G401.6 (cell line): ENCODE data around the gene SSR4.

Source experiments
- FAIRE-seq: peaks from 2 replicates; lab custom pipeline; 2012; peaks lifted over from hg19 to GRCh38; lab: Jason Lieb, UNC

The SSR4 gene

GRCh38 chrX:153830640-153831428 lies 36.4 kb downstream of the SSR4 start:
- no peak for FAIRE-seq

GRCh38 chrX:153831429-153832150 lies 37.1 kb downstream of the SSR4 start:
- FAIRE-seq: no peak

GRCh38 chrX:153832728-153833127 lies 38.3 kb downstream of the SSR4 start:
- no peak for FAIRE-seq

- FAIRE-seq: no peak
These were observed 42.5 kb downstream of the SSR4 start for GRCh38 chrX:153836921-153837320.

GRCh38 chrX:153844509-153845082 lies 50.1 kb downstream of the SSR4 start:
- FAIRE-seq: no peak

GRCh38 chrX:153845195-153845594 lies 50.7 kb downstream of the SSR4 start:
- FAIRE-seq: no peak

GRCh38 chrX:153845842-153846241 lies 51.4 kb downstream of the SSR4 start:
- FAIRE-seq: no peak
